Trophoblast cell (in vitro differentiated cells and primary cell): Measurements from ENCODE around the gene BOD1L1.

ENCODE experiments used
- DNase-seq, 2 donors: peaks; one replicate each; pipeline ENCODE4 v3.0.0-alpha.2; 2016
- H2AFZ ChIP-seq: 2 replicates; pipeline ENCODE4 v1.6.1; 2013; ENCODE audit warnings: low read length, moderate library complexity, mild to moderate bottlenecking; ENCODE audit not compliant: insufficient read depth, poor library complexity
- H2AK5ac ChIP-seq: 2 replicates; pipeline ENCODE4 v1.6.1; 2013; ENCODE audit warnings: mild to moderate bottlenecking, low read length
- H2BK120ac ChIP-seq: 2 replicates; pipeline ENCODE4 v1.6.1; 2013; ENCODE audit warnings: low read length, mild to moderate bottlenecking, moderate library complexity; ENCODE audit not compliant: insufficient read depth, poor library complexity
- H2BK12ac ChIP-seq: 2 replicates; pipeline ENCODE4 v1.6.1; 2013; ENCODE audit warnings: mild to moderate bottlenecking, low read length, moderate library complexity
- H2BK5ac ChIP-seq: 2 replicates; pipeline ENCODE4 v1.6.1; 2013; ENCODE audit warnings: low read length, low read depth, moderate library complexity, mild to moderate bottlenecking; ENCODE audit not compliant: poor library complexity
- H3K14ac ChIP-seq: 2 replicates; pipeline ENCODE4 v1.6.1; 2013; ENCODE audit warnings: mild to moderate bottlenecking, low read length
- H3K18ac ChIP-seq: 2 replicates; pipeline ENCODE4 v1.6.1; 2013; ENCODE audit warnings: mild to moderate bottlenecking, low read length
- H3K23ac ChIP-seq: 2 replicates; pipeline ENCODE4 v1.6.1; 2013; ENCODE audit warnings: low read length
- H3K27ac ChIP-seq: 2 replicates; pipeline ENCODE4 v1.5.1; 2013; ENCODE audit warnings: low read depth, mild to moderate bottlenecking, inconsistent platforms, low read length, moderate library complexity
- H3K27me3 ChIP-seq: 2 replicates; pipeline ENCODE4 v1.6.1; 2013; ENCODE audit warnings: inconsistent platforms, mild to moderate bottlenecking, low read length, moderate library complexity; ENCODE audit not compliant: insufficient read depth
- H3K36me3 ChIP-seq, 2 experiments: 1 replicate in 1 of 2; 2 replicates in 1 of 2; pipeline ENCODE4 v1.6.1; 2013; ENCODE audit warnings: low read length in 2 of 2, mild to moderate bottlenecking in 2 of 2, moderate library complexity in 1 of 2; ENCODE audit not compliant: insufficient read depth in 2 of 2, control insufficient read depth in 1 of 2
- H3K4ac ChIP-seq: 2 replicates; pipeline ENCODE4 v1.6.1; 2013; ENCODE audit warnings: low read depth, mild to moderate bottlenecking, low read length, moderate library complexity
- H3K4me1 ChIP-seq, 2 experiments: 1 replicate in 1 of 2; 2 replicates in 1 of 2; pipeline ENCODE4 v1.6.1; 2013; ENCODE audit warnings: low read length in 2 of 2, mild to moderate bottlenecking in 2 of 2, moderate library complexity in 1 of 2; ENCODE audit not compliant: insufficient read depth in 2 of 2, control insufficient read depth in 1 of 2
- H3K4me2 ChIP-seq: 2 replicates; pipeline ENCODE4 v1.6.1; 2013; ENCODE audit warnings: inconsistent platforms, mild to moderate bottlenecking, low read length, moderate library complexity
- H3K4me3 ChIP-seq: 2 replicates; pipeline ENCODE4 v1.5.1; 2013; ENCODE audit warnings: mild to moderate bottlenecking, low read depth, low read length, inconsistent platforms
- H3K79me1 ChIP-seq: one replicate; pipeline ENCODE4 v1.6.1; 2013; ENCODE audit warnings: low read length
- H3K79me2 ChIP-seq: 2 replicates; pipeline ENCODE4 v1.6.1; 2013; ENCODE audit warnings: low read length, mild to moderate bottlenecking; ENCODE audit not compliant: control insufficient read depth, insufficient read depth, poor library complexity
- H3K9ac ChIP-seq: 2 replicates; pipeline ENCODE4 v1.6.1; 2013; ENCODE audit warnings: mild to moderate bottlenecking, low read length
- H3K9me3 ChIP-seq: 2 replicates; pipeline ENCODE4 v1.6.1; 2013; ENCODE audit warnings: low read depth, mild to moderate bottlenecking, control low read depth, inconsistent platforms, low read length; ENCODE audit not compliant: insufficient read depth
- H4K12ac ChIP-seq: 2 replicates; pipeline ENCODE4 v1.6.1; 2013; ENCODE audit warnings: low read depth, mild to moderate bottlenecking, low read length, moderate library complexity
- H4K8ac ChIP-seq: 2 replicates; pipeline ENCODE4 v1.6.1; 2013; ENCODE audit warnings: low read depth, mild to moderate bottlenecking, low read length, moderate library complexity
- H4K91ac ChIP-seq: one replicate; pipeline ENCODE4 v1.6.1; 2013; ENCODE audit warnings: low read depth, mild to moderate bottlenecking, low read length, moderate library complexity
- WGBS: extraction: QIAGEN DNeasy Blood & Tissue Kit; methylation state at CpG from one replicate; pipeline ENCODE4 v1.1.7; 2013; ENCODE audit warnings: missing lambda C conversion rate; ENCODE audit not compliant: insufficient read length, insufficient coverage; ENCODE audit errors: extremely low coverage; 5-methylcytosine and 5-hydroxymethylcytosine counted together

The BOD1L1 gene

GRCh38 chr4:13627178-13627605 lies 333 bp downstream of the BOD1L1 start:
- H2AFZ ChIP-seq: peak overlapping the region; percentile 76
- H3K18ac ChIP-seq: no peak overlapping the region
- H3K4me2 ChIP-seq: peak overlapping the region; percentile 85
- WGBS: no CpG with 5 or more reads among the region's 45 CpGs
- peak overlapping the region; percentile 53 for H3K14ac ChIP-seq
- H2BK120ac ChIP-seq: no peak overlapping the region
- H3K36me3 ChIP-seq: no peaks in the 10 kb centered on the region
- H2AK5ac ChIP-seq: no peak overlapping the region
- peaks cover 7% of the 10 kb centered on the region for H3K79me1 ChIP-seq
- H3K27me3 ChIP-seq: no peaks in the 10 kb centered on the region
- no peak overlapping the region for H2BK5ac ChIP-seq
- H3K4me3 ChIP-seq: peak overlapping the region; percentile 94
- H3K9me3 ChIP-seq: peaks cover 1% of the 10 kb centered on the region
- H4K12ac ChIP-seq: peak overlapping the region; percentile 52
- H3K27ac ChIP-seq: no peak overlapping the region
- H3K4ac ChIP-seq: peak overlapping the region; percentile 43
- H2BK12ac ChIP-seq: no peak overlapping the region
- peak overlapping the region; percentile 49 for H3K9ac ChIP-seq
- DNase-seq: peak; percentile 18 to 57
- H4K91ac ChIP-seq: peak overlapping the region; percentile 72
- peaks cover 5 to 8% of the 10 kb centered on the region in 2 experiments for H3K4me1 ChIP-seq
- peaks cover 10% of the 10 kb centered on the region for H3K79me2 ChIP-seq
- peak overlapping the region; percentile 34 for H3K23ac ChIP-seq
- H4K8ac ChIP-seq: peak overlapping the region; percentile 92

DNA sequence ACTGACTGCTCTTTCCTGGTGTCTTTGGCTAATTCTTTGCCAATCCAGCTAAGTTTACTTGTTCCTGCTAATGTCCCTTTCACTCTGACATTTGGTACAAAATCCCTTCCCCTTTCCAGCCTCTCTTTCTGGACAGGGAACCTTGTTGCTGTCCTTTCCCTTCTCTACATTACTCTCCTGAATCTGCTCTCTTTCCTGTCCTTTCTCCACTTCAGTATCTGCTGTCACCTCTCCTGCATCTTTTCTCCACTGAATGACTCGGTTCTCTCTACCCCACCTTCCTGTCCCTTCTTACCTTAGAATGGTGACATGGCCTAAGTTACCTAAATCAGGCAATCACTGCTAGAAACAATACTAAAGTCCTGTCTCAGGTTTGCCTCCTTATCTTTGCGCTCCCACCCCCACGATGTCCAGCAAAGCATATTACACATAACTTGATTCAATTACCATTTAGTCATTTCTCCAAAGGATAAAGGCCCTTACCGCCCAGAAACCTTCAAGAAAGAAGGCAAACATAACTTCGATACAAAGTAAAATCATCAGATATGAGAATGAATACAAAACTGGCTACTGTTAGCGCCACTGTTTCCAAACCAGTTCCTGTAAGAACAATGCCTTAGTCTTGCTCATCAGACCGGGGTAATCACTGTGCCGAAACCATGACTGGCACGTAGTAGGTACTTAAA lies 890 bp downstream of the BOD1L1 start:
- H4K91ac ChIP-seq: no peak overlapping the region
- H4K8ac ChIP-seq: peak overlapping the region; percentile 92
- peaks cover 5 to 8% of the 10 kb centered on the region in 2 experiments for H3K4me1 ChIP-seq
- H2AFZ ChIP-seq: no peak overlapping the region
- no peak for DNase-seq
- H3K27ac ChIP-seq: no peak overlapping the region
- H3K79me2 ChIP-seq: peaks cover 10% of the 10 kb centered on the region
- peak overlapping the region; percentile 17 for H4K12ac ChIP-seq
- no CpG with 5 or more reads among the region's 9 CpGs for WGBS
- no peak overlapping the region for H2BK12ac ChIP-seq
- no peaks in the 10 kb centered on the region for H3K27me3 ChIP-seq
- peaks cover 7% of the 10 kb centered on the region for H3K79me1 ChIP-seq
- H3K4me3 ChIP-seq: peak overlapping the region; percentile 94
- H3K4me2 ChIP-seq: peak overlapping the region; percentile 85
- H3K14ac ChIP-seq: peak overlapping the region; percentile 7
- no peak overlapping the region for H2BK120ac ChIP-seq
- peak overlapping the region; percentile 36 for H3K9ac ChIP-seq
- no peak overlapping the region for H3K18ac ChIP-seq
- no peaks in the 10 kb centered on the region for H3K36me3 ChIP-seq
- H2BK5ac ChIP-seq: no peak overlapping the region
- H3K9me3 ChIP-seq: peaks cover 1% of the 10 kb centered on the region
- H3K23ac ChIP-seq: peak overlapping the region; percentile 34
- no peak overlapping the region for H2AK5ac ChIP-seq
- peak overlapping the region; percentile 81 for H3K4ac ChIP-seq

DNA sequence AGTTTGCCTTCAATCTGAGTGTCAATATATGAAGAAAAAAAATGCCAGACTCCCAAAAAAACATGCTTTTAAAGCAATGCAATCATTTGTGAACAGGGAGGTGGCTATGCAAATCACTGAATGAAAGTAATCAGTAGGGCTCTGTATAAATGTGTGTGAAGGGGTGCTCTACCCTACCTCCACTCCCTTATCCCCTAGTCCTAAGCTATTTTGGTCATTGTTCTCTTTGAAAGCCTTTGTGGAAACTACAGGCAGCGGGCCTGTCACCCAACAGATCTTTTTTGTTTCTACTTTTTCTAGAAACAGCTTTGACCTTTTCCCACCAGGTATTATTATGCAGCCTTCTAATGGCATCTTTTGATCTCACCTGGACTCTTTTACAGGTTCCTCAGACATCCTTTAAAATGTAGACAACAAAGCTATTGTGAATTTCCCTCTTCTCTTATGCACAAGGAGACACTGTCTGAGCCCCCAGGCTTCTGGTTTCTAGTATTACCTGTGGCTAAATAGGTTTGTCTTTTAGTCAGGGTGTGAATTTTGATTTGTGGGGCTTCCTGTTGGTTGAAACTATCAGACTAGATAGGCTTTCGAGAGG lies 9.2 kb downstream of the BOD1L1 start:
- WGBS: no CpG with 5 or more reads among the region's 2 CpGs

DNA sequence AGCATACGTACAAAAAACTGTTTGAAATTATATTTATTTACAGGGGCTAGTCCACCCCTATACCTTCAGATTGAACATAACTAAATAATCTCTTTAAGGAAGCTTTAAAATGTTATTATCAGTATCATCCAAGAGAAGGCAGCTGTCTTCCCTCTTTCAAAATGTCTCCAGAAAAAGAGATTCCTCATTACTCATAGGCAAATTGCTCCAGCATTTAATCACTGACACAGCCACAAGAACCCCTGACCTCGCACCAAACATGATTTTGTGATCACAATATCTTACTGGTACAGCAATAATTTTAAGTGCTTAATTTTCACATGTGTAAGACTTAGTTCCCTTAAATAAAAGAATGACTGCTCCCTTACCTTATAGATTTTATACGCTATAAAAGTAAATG lies 9.7 kb downstream of the BOD1L1 start:
- H3K4me1 ChIP-seq: no peaks in the 10 kb centered on the region
- H3K27me3 ChIP-seq: no peaks in the 10 kb centered on the region
- H3K4ac ChIP-seq: no peak overlapping the region
- no peak overlapping the region for H2BK12ac ChIP-seq
- H2BK120ac ChIP-seq: no peak overlapping the region
- H3K79me2 ChIP-seq: no peaks in the 10 kb centered on the region
- H3K14ac ChIP-seq: no peak overlapping the region
- H3K36me3 ChIP-seq: peaks cover 3 to 12% of the 10 kb centered on the region in 2 experiments
- no peak overlapping the region for H2BK5ac ChIP-seq
- no peak for DNase-seq
- no peak overlapping the region for H4K8ac ChIP-seq
- H3K79me1 ChIP-seq: no peaks in the 10 kb centered on the region
- H3K18ac ChIP-seq: no peak overlapping the region
- no peak overlapping the region for H4K12ac ChIP-seq
- no peak overlapping the region for H2AK5ac ChIP-seq
- H3K4me3 ChIP-seq: no peak overlapping the region
- H3K9me3 ChIP-seq: no peaks in the 10 kb centered on the region
- H3K4me2 ChIP-seq: no peak overlapping the region
- no peak overlapping the region for H3K9ac ChIP-seq
- no peak overlapping the region for H3K27ac ChIP-seq
- H3K23ac ChIP-seq: no peak overlapping the region
- H4K91ac ChIP-seq: no peak overlapping the region
- H2AFZ ChIP-seq: no peak overlapping the region
- WGBS: no CpG with 5 or more reads among the region's 3 CpGs

More for the DNA sequence above, 9.2 kb downstream of the BOD1L1 start:
- Histone ChIP-seq H3K14ac (no peak overlapping the region), H3K27ac (no peak overlapping the region), H3K79me2 (no peaks in the 10 kb centered on the region), H3K23ac (no peak overlapping the region), H2BK12ac (no peak overlapping the region), H2AK5ac (no peak overlapping the region), H3K4me1 (no peaks in the 10 kb centered on the region), H2AFZ (no peak overlapping the region), H3K9me3 (no peaks in the 10 kb centered on the region), H4K12ac (no peak overlapping the region), H3K27me3 (no peaks in the 10 kb centered on the region), H3K4me2 (no peak overlapping the region), H4K91ac (no peak overlapping the region), H3K4me3 (no peak overlapping the region), H3K4ac (no peak overlapping the region), H3K9ac (no peak overlapping the region), H4K8ac (no peak overlapping the region), H3K18ac (no peak overlapping the region), H3K79me1 (no peaks in the 10 kb centered on the region), H3K36me3 (peaks cover 3 to 10% of the 10 kb centered on the region in 2 experiments), H2BK5ac (no peak overlapping the region), H2BK120ac (no peak overlapping the region)
- no peak for DNase-seq
